SK-N-SH (cell line): ENCODE data around the gene GNAS-AS1. TPM values are rescaled to one million over a fixed set of nuclear protein-coding genes. Genes with fewer than 3 reads are reported as not detected.

Experiments used
- CTCF ChIA-PET: fragments of 300-600, 350-600 bp; formaldehyde crosslinking; extraction: SDS; loops from one replicate; lab custom pipeline; 2021; lab: Yijun Ruan, JAX
- POLR2A ChIA-PET: fragments of 350-600 bp; sonication (Branson Sonifier 250); formaldehyde crosslinking; extraction: SDS; loops from one replicate; lab custom pipeline; 2020; ENCODE audit warnings: antibody characterized with exemption, inconsistent platforms; lab: Yijun Ruan, JAX
- DNase-seq: peaks from one replicate; pipeline ENCODE4 v3.0.0; 2012
- H2AFZ ChIP-seq: fragments of 200-600 bp; sonication (generic); 2 replicates; pipeline ENCODE4 v1.8.1; 2016; ENCODE audit warnings: antibody characterized with exemption, mild to moderate bottlenecking, low read depth
- H3F3A ChIP-seq: fragments of 200-600 bp; sonication (generic); replicated peaks from 2 replicates; pipeline ENCODE3; 2016; ENCODE audit warnings: antibody characterized with exemption, mild to moderate bottlenecking; ENCODE audit not compliant: insufficient read depth
- H3K27ac ChIP-seq, 2 experiments: fragments of 200-500 bp in 1 of 2; fragments of 200-600 bp in 1 of 2; sonication (Bioruptor generic) in 1 of 2; sonication (generic), shearing (Covaris generic) in 1 of 2; 2 replicates each; pipeline versions ENCODE4 v1.5.1 to v1.6.1; 2014 to 2016; ENCODE audit warnings: low read depth in 2 of 2, inconsistent platforms in 1 of 2, low read length in 1 of 2, mild to moderate bottlenecking in 1 of 2, mixed read lengths in 1 of 2
- H3K27me3 ChIP-seq: fragments of 200-600 bp; sonication (generic), shearing (Covaris generic); 2 replicates; pipeline ENCODE4 v1.6.1; 2016; ENCODE audit warnings: mixed run types; ENCODE audit not compliant: insufficient read depth
- H3K36me3 ChIP-seq, 2 experiments: fragments of 200-500 bp in 1 of 2; fragments of 200-600 bp in 1 of 2; sonication (Bioruptor generic) in 1 of 2; sonication (generic) in 1 of 2; replicated peaks in 1 of 2; 2 replicates each; pipeline versions ENCODE3 to v1.5.1; 2014 to 2016; ENCODE audit warnings: low read length in 1 of 2, mild to moderate bottlenecking in 1 of 2; ENCODE audit not compliant: insufficient read depth in 2 of 2, control insufficient read depth in 1 of 2
- H3K4me1 ChIP-seq, 2 experiments: fragments of 200-500 bp in 1 of 2; fragments of 200-600 bp in 1 of 2; sonication (Bioruptor generic) in 1 of 2; sonication (generic), shearing (Covaris generic) in 1 of 2; 2 replicates each; pipeline versions ENCODE4 v1.5.1 to v1.6.1; 2014 to 2016; ENCODE audit warnings: low read depth in 1 of 2, low read length in 1 of 2, mixed run types in 1 of 2; ENCODE audit not compliant: insufficient read depth in 2 of 2, control insufficient read depth in 1 of 2
- H3K4me2 ChIP-seq: fragments of 200-600 bp; sonication (generic), shearing (Covaris generic); 2 replicates; pipeline ENCODE4 v1.6.1; 2017; ENCODE audit warnings: mixed run types
- H3K4me3 ChIP-seq, 2 experiments: fragments of 200-500 bp in 1 of 2; fragments of 200-600 bp in 1 of 2; sonication (Bioruptor generic) in 1 of 2; sonication (generic), shearing (Covaris generic) in 1 of 2; 2 replicates each; pipeline versions ENCODE4 v1.5.1 to v1.8.1; 2014 to 2016; ENCODE audit warnings: low read depth in 2 of 2, inconsistent platforms in 1 of 2, low read length in 1 of 2, mild to moderate bottlenecking in 1 of 2, mixed read lengths in 1 of 2, moderate library complexity in 1 of 2
- H3K79me2 ChIP-seq: fragments of 200-600 bp; sonication (generic); 2 replicates; pipeline ENCODE4 v1.8.1; 2017; ENCODE audit warnings: mild to moderate bottlenecking; ENCODE audit not compliant: insufficient read depth
- H3K9ac ChIP-seq: fragments of 200-600 bp; sonication (generic); 2 replicates; pipeline ENCODE4 v1.6.1; 2017; ENCODE audit warnings: mixed run types
- H3K9me2 ChIP-seq: fragments of 200-600 bp; sonication (generic); 2 replicates; pipeline ENCODE4 v1.6.1; 2017; ENCODE audit warnings: mixed run types
- H3K9me3 ChIP-seq: fragments of 200-600 bp; sonication (generic); 2 replicates; pipeline ENCODE4 v1.6.1; 2017; ENCODE audit warnings: mixed run types, mild to moderate bottlenecking, moderate library complexity
- H4K20me1 ChIP-seq: fragments of 200-600 bp; sonication (generic); 2 replicates; pipeline ENCODE4 v1.6.1; 2017; ENCODE audit warnings: mild to moderate bottlenecking, mixed run types; ENCODE audit not compliant: insufficient read depth
- CTCF ChIP-seq: fragments of 200-600 bp; sonication (generic); IDR thresholded peaks from 2 replicates; pipeline ENCODE4 v1.6.1; 2017; ENCODE audit warnings: antibody characterized with exemption, mild to moderate bottlenecking, moderate library complexity
- ELF1 ChIP-seq: IDR thresholded peaks from 2 replicates; pipeline ENCODE4 v1.4.0; 2012
- EZH2phosphoT487 ChIP-seq: fragments of 200-600 bp; sonication (generic); IDR thresholded peaks from 2 replicates; pipeline ENCODE4 v1.6.1; 2017; ENCODE audit warnings: low read depth, mixed run types, mild to moderate bottlenecking, antibody characterized with exemption, moderate library complexity, borderline replicate concordance
- FOSL2 ChIP-seq: IDR thresholded peaks from 2 replicates; pipeline ENCODE4 v1.4.0; 2012; ENCODE audit warnings: low read depth, mild to moderate bottlenecking, moderate library complexity, borderline replicate concordance
- FOXJ3 ChIP-seq: sonication (generic); formaldehyde crosslinking; IDR thresholded peaks from 2 replicates; pipeline ENCODE4 v1.5.1; 2020; ENCODE audit warnings: mild to moderate bottlenecking, missing genetic modification reagents
- GABPA ChIP-seq: IDR thresholded peaks from 2 replicates; pipeline ENCODE4 v1.4.0; 2012; ENCODE audit warnings: low read depth, mild to moderate bottlenecking
- GATA2 ChIP-seq: sonication (generic); formaldehyde crosslinking; IDR thresholded peaks from 2 replicates; pipeline ENCODE4 v1.5.0; 2020; ENCODE audit warnings: mild to moderate bottlenecking, missing genetic modification reagents
- NRF1 ChIP-seq: IDR thresholded peaks from 2 replicates; pipeline ENCODE4 v1.6.1; 2012; ENCODE audit warnings: low read depth, mild to moderate bottlenecking, low read length
- PBX3 ChIP-seq: IDR thresholded peaks from 2 replicates; pipeline ENCODE4; 2012
- RAD21 ChIP-seq: IDR thresholded peaks from 2 replicates; pipeline ENCODE4 v1.6.1; 2012; ENCODE audit warnings: mild to moderate bottlenecking, low read length
- REST ChIP-seq: IDR thresholded peaks from 2 replicates; pipeline ENCODE4 v1.6.1; 2012; ENCODE audit warnings: mild to moderate bottlenecking, low read depth, low read length, moderate library complexity
- RXRA ChIP-seq: IDR thresholded peaks from 2 replicates; pipeline ENCODE4 v1.4.0; 2012; ENCODE audit warnings: low read depth, mild to moderate bottlenecking, borderline replicate concordance
- SIN3A ChIP-seq: IDR thresholded peaks from 2 replicates; pipeline ENCODE4 v1.6.1; 2012; ENCODE audit warnings: low read depth, mild to moderate bottlenecking, low read length, moderate library complexity, borderline replicate concordance
- SMC3 ChIP-seq: IDR thresholded peaks from 2 replicates; pipeline ENCODE4 v1.6.1; 2012; ENCODE audit warnings: low read depth, low read length, improper control_type of control experiment
- TAF1 ChIP-seq: IDR thresholded peaks from 2 replicates; pipeline ENCODE4 v1.6.1; 2012; ENCODE audit warnings: low read depth, mild to moderate bottlenecking, low read length, moderate library complexity, borderline replicate concordance
- TEAD4 ChIP-seq: IDR thresholded peaks from 2 replicates; pipeline ENCODE4 v1.4.0; 2012; ENCODE audit warnings: mild to moderate bottlenecking, borderline replicate concordance; ENCODE audit not compliant: insufficient read depth
- ZBTB33 ChIP-seq: IDR thresholded peaks from 2 replicates; pipeline ENCODE4 v1.4.0; 2012; ENCODE audit warnings: low read depth, borderline replicate concordance
- WGBS: methylation state at CpG from one replicate; pipeline ENCODE4 v1.1.6; 2017; ENCODE audit warnings: low lambda C conversion rate; 5-methylcytosine and 5-hydroxymethylcytosine counted together
- polyA plus RNA-seq, 3 experiments: library from polyadenylated mRNA; depleted of rRNA; stranded (reverse); fragments of >200 nt; gene quantifications; 2 replicates each; pipeline ENCODE4 v1.2.3, GENCODE V29; 2012

Gene GNAS-AS1
- polyA plus RNA-seq, 1 of the 3 experiments (the other 2 are of a cell fraction): 1.5 TPM

- peaks cover 13% of the 10 kb centered on the region for H3K27me3 ChIP-seq
- H3K9ac ChIP-seq: no peak overlapping the region
- TF ChIP-seq ELF1 (no peak), SMC3 (no peak), TAF1 (no peak), SIN3A (no peak), TEAD4 (no peak), NRF1 (no peak), RXRA (no peak), PBX3 (no peak), GATA2 (CRISPR knock-in tag) (no peak), FOSL2 (no peak)
- no peaks in the 10 kb centered on the region for H3K9me3 ChIP-seq
- no peaks in the 10 kb centered on the region for H3F3A ChIP-seq
- no peaks in the 10 kb centered on the region for H3K4me1 ChIP-seq
- WGBS: 46% methylated on average over 7 of the region's 7 CpGs
- H3K79me2 ChIP-seq: no peaks in the 10 kb centered on the region
- no peak overlapping the region for H3K27ac ChIP-seq
- ChIA-PET POLR2A (no interaction called here), CTCF (no interaction called here)
- no peak overlapping the region for H2AFZ ChIP-seq
- no peak overlapping the region for H3K4me3 ChIP-seq
- H3K9me2 ChIP-seq: no peaks in the 10 kb centered on the region
- DNase-seq: no peak
- no peak overlapping the region for H3K4me2 ChIP-seq
- no peaks in the 10 kb centered on the region for H4K20me1 ChIP-seq
- no peaks in the 10 kb centered on the region for H3K36me3 ChIP-seq
These were observed 59.4 kb downstream of the GNAS-AS1 start for GRCh38 chr20:58791286-58791685.

GRCh38 chr20:58790454-58790853 is 60.2 kb downstream of the GNAS-AS1 start:
- no peak overlapping the region for H3K9ac ChIP-seq
- H3K27ac ChIP-seq: no peak overlapping the region
- no peaks in the 10 kb centered on the region for H3K36me3 ChIP-seq
- H3K4me3 ChIP-seq: no peak overlapping the region
- H3K4me2 ChIP-seq: no peak overlapping the region
- no peaks in the 10 kb centered on the region for H3K9me2 ChIP-seq
- no peaks in the 10 kb centered on the region for H4K20me1 ChIP-seq
- TF ChIP-seq RAD21 (no peak), GABPA (no peak), PBX3 (no peak), SIN3A (no peak), EZH2phosphoT487 (no peak), FOXJ3 (CRISPR knock-in tag) (no peak), ZBTB33 (no peak), REST (no peak), SMC3 (no peak), CTCF (no peak)
- no peaks in the 10 kb centered on the region for H3K79me2 ChIP-seq
- no peaks in the 10 kb centered on the region for H3K9me3 ChIP-seq
- H3F3A ChIP-seq: no peaks in the 10 kb centered on the region
- 54% methylated on average over 10 of the region's 10 CpGs for whole genome bisulfite sequencing
- no peak overlapping the region for H2AFZ ChIP-seq
- peaks cover 13% of the 10 kb centered on the region for H3K27me3 ChIP-seq
- ChIA-PET POLR2A (no interaction called here), CTCF (no interaction called here)
- no peak for DNase-seq
- H3K4me1 ChIP-seq: no peaks in the 10 kb centered on the region
